ENCODE data around the gene GDPD3. TPM values are rescaled to one million over a fixed set of nuclear protein-coding genes. Genes with fewer than 3 reads are reported as not detected.

GDPD3 gene
- total and polyA plus RNA-seq, 9 donors = 2.6 to 7.5 (median 4.6) TPM

DNA sequence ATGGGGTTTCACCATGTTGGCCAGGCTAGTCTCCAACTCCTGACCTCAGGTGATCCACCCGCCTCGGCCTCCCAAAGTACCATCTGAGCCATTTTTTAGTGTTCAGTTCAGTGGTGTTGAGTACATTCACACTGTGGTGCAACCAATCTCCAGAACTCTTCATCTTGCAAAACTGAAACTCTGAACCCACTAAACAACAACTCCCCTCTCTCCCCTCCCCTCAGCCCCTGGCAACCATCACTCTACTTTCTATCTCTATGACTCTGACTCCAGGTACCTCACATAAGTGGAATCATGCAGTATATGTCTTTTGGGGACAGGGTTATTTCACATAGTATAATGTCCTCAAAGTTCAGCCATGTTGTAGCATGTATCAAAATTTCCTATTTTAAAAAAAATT, 28.4 kb upstream of the GDPD3 start:
- TF ChIP-seq, protein P1, sequence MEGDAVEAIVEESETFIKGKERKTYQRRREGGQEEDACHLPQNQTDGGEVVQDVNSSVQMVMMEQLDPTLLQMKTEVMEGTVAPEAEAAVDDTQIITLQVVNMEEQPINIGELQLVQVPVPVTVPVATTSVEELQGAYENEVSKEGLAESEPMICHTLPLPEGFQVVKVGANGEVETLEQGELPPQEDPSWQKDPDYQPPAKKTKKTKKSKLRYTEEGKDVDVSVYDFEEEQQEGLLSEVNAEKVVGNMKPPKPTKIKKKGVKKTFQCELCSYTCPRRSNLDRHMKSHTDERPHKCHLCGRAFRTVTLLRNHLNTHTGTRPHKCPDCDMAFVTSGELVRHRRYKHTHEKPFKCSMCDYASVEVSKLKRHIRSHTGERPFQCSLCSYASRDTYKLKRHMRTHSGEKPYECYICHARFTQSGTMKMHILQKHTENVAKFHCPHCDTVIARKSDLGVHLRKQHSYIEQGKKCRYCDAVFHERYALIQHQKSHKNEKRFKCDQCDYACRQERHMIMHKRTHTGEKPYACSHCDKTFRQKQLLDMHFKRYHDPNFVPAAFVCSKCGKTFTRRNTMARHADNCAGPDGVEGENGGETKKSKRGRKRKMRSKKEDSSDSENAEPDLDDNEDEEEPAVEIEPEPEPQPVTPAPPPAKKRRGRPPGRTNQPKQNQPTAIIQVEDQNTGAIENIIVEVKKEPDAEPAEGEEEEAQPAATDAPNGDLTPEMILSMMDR (IDR thresholded peaks at IDR 0.05) = no peak
- TF ChIP-seq EP300 (IDR thresholded peaks at IDR 0.05) = no peak
- TF ChIP-seq POLR2A (IDR thresholded peaks at IDR 0.05) = no peak
- 92 to 97% (median 96%) methylated on average over 2 of the region's 2 CpGs for WGBS, 3 donors
- Histone ChIP-seq H3K9me3 (no peaks in the 10 kb centered on the region), H3K27me3 (no peaks in the 10 kb centered on the region), H3K4me3 (no peak overlapping the region), H3K27ac (no peak overlapping the region), H3K36me3 (no peaks in the 10 kb centered on the region), H3K4me1 (ENCODE audit: insufficient read depth) (no peaks in the 10 kb centered on the region)
- intact Hi-C loops (cut with DNase I) = no loop called here
- DNase-seq = no peak

DNA sequence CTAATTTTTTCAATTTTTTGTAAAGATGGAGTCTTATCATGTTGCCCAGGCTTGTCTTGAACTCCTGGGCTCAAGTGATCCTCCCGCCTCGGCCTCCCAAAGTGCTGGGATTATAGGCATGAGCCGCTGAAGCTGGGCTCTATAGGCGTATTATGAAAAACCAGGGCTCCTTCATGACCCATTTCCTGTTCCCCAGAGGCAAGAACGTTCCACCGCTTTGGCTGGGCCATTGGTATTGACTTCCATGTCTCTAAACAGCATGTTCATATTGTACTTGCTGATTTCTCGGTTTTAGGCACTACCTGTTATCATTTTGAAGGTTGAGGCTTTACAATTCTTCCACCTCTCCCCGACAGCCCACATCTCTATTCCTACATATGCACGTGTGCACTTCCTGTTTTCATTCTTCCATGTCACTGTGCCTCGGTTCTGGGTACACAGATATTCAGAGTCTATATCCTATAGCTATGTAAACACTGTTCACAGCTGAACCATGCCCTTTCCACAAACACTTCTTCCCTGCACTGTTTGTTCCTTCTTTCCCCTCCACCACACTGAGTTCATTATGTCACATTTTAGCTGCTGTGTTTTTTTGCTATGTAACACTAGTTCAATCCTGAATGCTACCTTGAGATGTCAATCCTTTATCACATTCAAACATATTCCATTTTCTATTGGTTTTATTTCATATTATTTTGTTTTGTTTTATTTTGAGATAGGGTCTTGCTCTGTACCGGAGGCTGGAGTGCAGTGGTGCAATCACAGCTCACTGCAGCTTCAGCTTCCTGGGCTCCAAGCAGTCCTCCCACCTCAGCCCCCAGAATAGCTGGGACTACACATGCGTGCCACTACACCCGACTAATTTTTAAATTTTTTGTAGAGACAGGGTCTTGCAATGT, 26.5 kb upstream of the GDPD3 start:
- intact Hi-C loops (cut with DNase I) = loop anchor here in 1 of 4 donors (10.0 kb wide), 1 partner anchor 585 kb away; no protein-coding TSS in a partner anchor
- H3K27me3 ChIP-seq = no peaks in the 10 kb centered on the region
- H3K36me3 ChIP-seq = no peaks in the 10 kb centered on the region
- TF ChIP-seq EP300 (IDR thresholded peaks at IDR 0.05) (no peak), POLR2A (IDR thresholded peaks at IDR 0.05) (no peak)
- TF ChIP-seq, protein P1 (IDR thresholded peaks at IDR 0.05) = no peak
- no peak for DNase-seq
- H3K9me3 ChIP-seq = no peaks in the 10 kb centered on the region
- H3K27ac ChIP-seq = no peak overlapping the region
- H3K4me1 ChIP-seq (ENCODE audit: insufficient read depth) = no peaks in the 10 kb centered on the region
- 65 to 75% (median 65%) methylated on average over 13 of the region's 13 CpGs for WGBS, 3 donors
- H3K4me3 ChIP-seq = no peak overlapping the region

GRCh38 chr16:30137897-30138296, 24.6 kb upstream of the GDPD3 start:
- intact Hi-C loops (cut with DNase I) = loop anchor here in 1 of 4 donors (10.0 kb wide), 1 partner anchor 587 kb away; no protein-coding TSS in a partner anchor
- TF ChIP-seq EP300 (IDR thresholded peaks at IDR 0.05) (no peak), POLR2A (IDR thresholded peaks at IDR 0.05) (no peak)
- TF ChIP-seq, protein P1 (IDR thresholded peaks at IDR 0.05) = no peak
- no peaks in the 10 kb centered on the region for H3K36me3 ChIP-seq
- H3K27ac ChIP-seq = no peak overlapping the region
- no peak overlapping the region for H3K4me3 ChIP-seq
- H3K9me3 ChIP-seq = no peaks in the 10 kb centered on the region
- 72 to 75% (median 74%) methylated on average over 8 of the region's 8 CpGs for WGBS, 3 donors
- no peaks in the 10 kb centered on the region for H3K4me1 ChIP-seq (ENCODE audit: insufficient read depth)
- DNase-seq = no peak
- H3K27me3 ChIP-seq = no peaks in the 10 kb centered on the region

GRCh38 chr16:30136971-30137605, 23.8 kb upstream of the GDPD3 start:
- TF ChIP-seq EP300 (IDR thresholded peaks at IDR 0.05) (no peak), POLR2A (IDR thresholded peaks at IDR 0.05) (no peak)
- TF ChIP-seq, protein P1 (IDR thresholded peaks at IDR 0.05) = no peak
- no peak overlapping the region for H3K27ac ChIP-seq
- WGBS, 3 donors = 81 to 83% (median 83%) methylated on average over 11 of the region's 11 CpGs
- H3K27me3 ChIP-seq = no peaks in the 10 kb centered on the region
- H3K4me1 ChIP-seq (ENCODE audit: insufficient read depth) = no peaks in the 10 kb centered on the region
- no peak overlapping the region for H3K4me3 ChIP-seq
- H3K9me3 ChIP-seq = no peaks in the 10 kb centered on the region
- no peaks in the 10 kb centered on the region for H3K36me3 ChIP-seq
- no peak for DNase-seq
- intact Hi-C loops (cut with DNase I) = loop anchor here in 1 of 4 donors (10.0 kb wide), 1 partner anchor 588 kb away; no protein-coding TSS in a partner anchor

Data from ovary (tissue), 9 donors.